DND-41 (cell line): ENCODE results near the gene SEMA4C.

Source experiments
- CTCF ChIP-seq: IDR thresholded peaks from 2 replicates; pipeline ENCODE4 v1.5.1; 2012; ENCODE audit warnings: borderline replicate concordance, low read length, moderate library complexity, mild to moderate bottlenecking; ENCODE audit not compliant: poor library complexity, severe bottlenecking; ENCODE audit errors: extremely low read depth
- EZH2 ChIP-seq: IDR thresholded peaks from 3 replicates; pipeline ENCODE4 v1.6.1; 2012; ENCODE audit warnings: borderline replicate concordance, low read depth, mild to moderate bottlenecking, moderate library complexity, low read length, inconsistent platforms; ENCODE audit not compliant: severe bottlenecking

- TF ChIP-seq CTCF (no peak), EZH2 (no peak)
These were observed 32.3 kb downstream of the SEMA4C start for GRCh38 chr2:96837575-96837974.
